ENCODE results near the gene HOXC4. TPM values are rescaled to one million over a fixed set of nuclear protein-coding genes. Genes with fewer than 3 reads are reported as not detected.

The HOXC4 gene
- total RNA-seq, 1 donor from 2014 or later, result 1.2 TPM

GRCh38 chr12:54030442-54030801, 23.2 kb upstream of the HOXC4 start:
- no peaks in the 10 kb centered on the region for H3K27me3 ChIP-seq
- no peak overlapping the region for H3K27ac ChIP-seq
- DNase-seq (ENCODE audit: extremely low spot score in 2 of 2), result no peak
- intact Hi-C loops (cut with DNase I), result loop anchor here (5.0 kb wide), 1 partner anchor 167 kb away; no protein-coding TSS in a partner anchor
- H3K36me3 ChIP-seq, result no peaks in the 10 kb centered on the region
- TF ChIP-seq POLR2AphosphoS5 (IDR thresholded peaks at IDR 0.05; ENCODE audit: insufficient read depth in 1 of 2, low read depth in 1 of 2), result no peak
- TF ChIP-seq POLR2A (IDR thresholded peaks at IDR 0.05), result no peak
- TF ChIP-seq CTCF (IDR thresholded peaks at IDR 0.05), result no peak
- no peaks in the 10 kb centered on the region for H3K9me3 ChIP-seq
- peaks cover 41% of the 10 kb centered on the region for H3K4me1 ChIP-seq
- H3K4me3 ChIP-seq, result no peak overlapping the region

GRCh38 chr12:54030889-54031471, 22.7 kb upstream of the HOXC4 start:
- no peak for DNase-seq (ENCODE audit: extremely low spot score in 2 of 2)
- TF ChIP-seq POLR2A (IDR thresholded peaks at IDR 0.05), result no peak
- no peak for TF ChIP-seq POLR2AphosphoS5 (IDR thresholded peaks at IDR 0.05; ENCODE audit: insufficient read depth in 1 of 2, low read depth in 1 of 2)
- no peak for TF ChIP-seq CTCF (IDR thresholded peaks at IDR 0.05)
- H3K4me3 ChIP-seq, result no peak overlapping the region
- H3K27me3 ChIP-seq, result no peaks in the 10 kb centered on the region
- H3K4me1 ChIP-seq, result peaks cover 41% of the 10 kb centered on the region
- no peak overlapping the region for H3K27ac ChIP-seq
- no peaks in the 10 kb centered on the region for H3K9me3 ChIP-seq
- intact Hi-C loops (cut with DNase I), result loop anchor here (5.0 kb wide), 1 partner anchor 166 kb away; no protein-coding TSS in a partner anchor
- no peaks in the 10 kb centered on the region for H3K36me3 ChIP-seq

- no peak for DNase-seq (ENCODE audit: extremely low spot score in 2 of 2)
- Histone ChIP-seq H3K4me3 (no peak overlapping the region), H3K4me1 (peaks cover 41% of the 10 kb centered on the region), H3K27ac (no peak overlapping the region), H3K27me3 (no peaks in the 10 kb centered on the region), H3K9me3 (no peaks in the 10 kb centered on the region), H3K36me3 (no peaks in the 10 kb centered on the region)
- intact Hi-C loops (cut with DNase I), result loop anchor here (5.0 kb wide), 1 partner anchor 166 kb away; no protein-coding TSS in a partner anchor
- TF ChIP-seq POLR2A (IDR thresholded peaks at IDR 0.05) (no peak), POLR2AphosphoS5 (IDR thresholded peaks at IDR 0.05; ENCODE audit: insufficient read depth in 1 of 2, low read depth in 1 of 2) (no peak), CTCF (IDR thresholded peaks at IDR 0.05) (no peak)
These were observed 22.2 kb upstream of the HOXC4 start for GRCh38 chr12:54031480-54031879.

- H3K27me3 ChIP-seq, result no peaks in the 10 kb centered on the region
- DNase-seq (ENCODE audit: extremely low spot score in 2 of 2), result no peak
- H3K4me3 ChIP-seq, result no peak overlapping the region
- no peaks in the 10 kb centered on the region for H3K9me3 ChIP-seq
- TF ChIP-seq POLR2A (IDR thresholded peaks at IDR 0.05) (no peak), CTCF (IDR thresholded peaks at IDR 0.05) (no peak), POLR2AphosphoS5 (IDR thresholded peaks at IDR 0.05; ENCODE audit: insufficient read depth in 1 of 2, low read depth in 1 of 2) (no peak)
- peaks cover 41% of the 10 kb centered on the region for H3K4me1 ChIP-seq
- no peaks in the 10 kb centered on the region for H3K36me3 ChIP-seq
- intact Hi-C loops (cut with DNase I), result loop anchor here (5.0 kb wide), 1 partner anchor 165 kb away; no protein-coding TSS in a partner anchor
- no peak overlapping the region for H3K27ac ChIP-seq
These were observed 21.5 kb upstream of the HOXC4 start for GRCh38 chr12:54032086-54032619.

GRCh38 chr12:54032627-54033100, 21.0 kb upstream of the HOXC4 start, which contains the start of gene HOXC5:
TSS of gene HOXC5 (plus strand) at chr12:54033050. CDS start at chr12:54033123, 73 bp downstream.
- no peak for TF ChIP-seq POLR2AphosphoS5 (IDR thresholded peaks at IDR 0.05; ENCODE audit: insufficient read depth in 1 of 2, low read depth in 1 of 2)
- TF ChIP-seq POLR2A (IDR thresholded peaks at IDR 0.05), result no peak
- TF ChIP-seq CTCF (IDR thresholded peaks at IDR 0.05), result peak; percentile 71 to 77 (median 76)
- DNase-seq (ENCODE audit: extremely low spot score in 2 of 2), result no peak
- intact Hi-C loops (cut with DNase I), result loop anchor here (5.0 kb wide), 1 partner anchor 165 kb away; no protein-coding TSS in a partner anchor
- no peaks in the 10 kb centered on the region for H3K27me3 ChIP-seq
- H3K4me3 ChIP-seq, result peak within 1 kb of the TSS; percentile 7 to 32
- H3K9me3 ChIP-seq, result no peaks in the 10 kb centered on the region
- H3K36me3 ChIP-seq, result no peaks in the 10 kb centered on the region
- no peak within 1 kb of the TSS for H3K27ac ChIP-seq
- peaks cover 41% of the 10 kb centered on the region for H3K4me1 ChIP-seq

Data from vagina (tissue), 2 donors.